HepG2 (cell line): ENCODE results near the gene CERS6. TPM values are rescaled to one million over a fixed set of nuclear protein-coding genes. Genes with fewer than 3 reads are reported as not detected.

Experiments
- ATAC-seq: fragments of 200-7000 bp; cut with Tn5 transposase; 3 replicates; pipeline ENCODE4 v1.9.1; 2020; ENCODE audit warnings: mild to moderate bottlenecking, moderate library complexity
- BruUV-seq: library from RNA; stranded (reverse); fragments of 400-500 nt; replicated peaks from 2 replicates; lab custom pipeline; 2021; lab: Mats Ljungman, UMichigan
- CTCF ChIA-PET: fragments of 300-600 bp; formaldehyde crosslinking; extraction: SDS; loops from one replicate; lab custom pipeline; 2021; ENCODE audit warnings: low total read pairs, inconsistent platforms, low intra/inter-chr PET ratio; lab: Yijun Ruan, JAX
- POLR2A ChIA-PET: fragments of 350-600 bp; sonication (Branson Sonifier 250); formaldehyde crosslinking; loops from one replicate; lab custom pipeline; 2020; ENCODE audit warnings: antibody characterized with exemption, inconsistent platforms; lab: Yijun Ruan, JAX
- DNase-seq: peaks from one replicate; pipeline ENCODE4 v3.0.0-alpha.2; 2015; ENCODE audit warnings: low spot score
- FAIRE-seq: peaks from 3 replicates; lab custom pipeline; 2011; peaks lifted over from hg19 to GRCh38; lab: Jason Lieb, UNC
- H2AFZ ChIP-seq: one replicate; pipeline ENCODE4 v1.6.1; 2011; ENCODE audit warnings: low read length, inconsistent platforms
- H3K27ac ChIP-seq: fragments of 300-600 bp; 3 replicates; pipeline ENCODE4 v1.8.0; 2011; ENCODE audit warnings: mixed run types, mild to moderate bottlenecking, mixed read lengths, low read length, inconsistent platforms; ENCODE audit not compliant: insufficient read depth; ENCODE audit errors: extremely low read length
- H3K27me3 ChIP-seq, 2 experiments: fragments of 200-600 bp in 1 of 2; 2 replicates in 1 of 2; 3 replicates in 1 of 2; pipeline versions ENCODE4 v1.6.0 to v1.8.0; 2011; ENCODE audit warnings: low read length in 2 of 2, mild to moderate bottlenecking in 2 of 2, moderate library complexity in 2 of 2, inconsistent platforms in 1 of 2; ENCODE audit not compliant: insufficient read depth in 2 of 2, control insufficient read depth in 1 of 2
- H3K36me3 ChIP-seq, 2 experiments: fragments of 200-600 bp in 1 of 2; replicated peaks in 1 of 2; 2 replicates in 1 of 2; 3 replicates in 1 of 2; pipeline versions ENCODE4 v1.5.1 to v1.8.0; 2011; ENCODE audit warnings: low read length in 2 of 2, inconsistent platforms in 1 of 2; ENCODE audit not compliant: insufficient read depth in 2 of 2, control insufficient read depth in 1 of 2
- H3K4me1 ChIP-seq: 2 replicates; pipeline ENCODE4 v1.5.1; 2012; ENCODE audit warnings: low read length, inconsistent platforms; ENCODE audit not compliant: insufficient read depth
- H3K4me2 ChIP-seq: 2 replicates; pipeline ENCODE4 v1.6.0; 2011; ENCODE audit warnings: low read depth, low read length, inconsistent platforms
- H3K4me3 ChIP-seq, 3 experiments: fragments of 200-600 bp in 1 of 3; sonication (generic), shearing (Covaris generic) in 1 of 3; replicated peaks in 1 of 3; 2 replicates each; pipeline ENCODE4 v1.5.1; 2011 to 2016; ENCODE audit warnings: low read length in 3 of 3, inconsistent platforms in 2 of 3, low read depth in 2 of 3, mild to moderate bottlenecking in 2 of 3, control low read depth in 1 of 3, mixed read lengths in 1 of 3; ENCODE audit not compliant: insufficient read depth in 1 of 3
- H3K79me2 ChIP-seq: one replicate; pipeline ENCODE4 v1.6.1; 2011; ENCODE audit warnings: low read length, inconsistent platforms; ENCODE audit not compliant: insufficient read depth
- H3K9ac ChIP-seq: 2 replicates; pipeline ENCODE4 v1.6.0; 2011; ENCODE audit warnings: mild to moderate bottlenecking, low read depth, low read length, inconsistent platforms; ENCODE audit not compliant: insufficient read depth
- H3K9me3 ChIP-seq: 2 replicates; pipeline ENCODE4 v1.5.1; 2012; ENCODE audit warnings: mild to moderate bottlenecking, low read length
- H4K20me1 ChIP-seq: 2 replicates; pipeline ENCODE4 v1.6.0; 2011; ENCODE audit warnings: inconsistent platforms, mild to moderate bottlenecking, low read length, moderate library complexity; ENCODE audit not compliant: insufficient read depth
- ARID2 ChIP-seq: sonication (generic); formaldehyde crosslinking; IDR thresholded peaks from 2 replicates; pipeline ENCODE4 v1.8.1; 2022; ENCODE audit warnings: mild to moderate bottlenecking, missing genetic modification reagents, borderline replicate concordance
- DNMT1 ChIP-seq: sonication (generic); formaldehyde crosslinking; IDR thresholded peaks from 2 replicates; pipeline ENCODE4 v1.5.1; 2020; ENCODE audit warnings: mild to moderate bottlenecking, missing genetic modification reagents
- FOSL2 ChIP-seq: sonication (generic); formaldehyde crosslinking; IDR thresholded peaks from 2 replicates; pipeline ENCODE4 v1.4.0; 2020; ENCODE audit warnings: missing genetic modification reagents
- GTF3A ChIP-seq: sonication (generic); formaldehyde crosslinking; conservative IDR thresholded peaks from 2 replicates; pipeline ENCODE4 v1.4.0; 2020; ENCODE audit warnings: mild to moderate bottlenecking, missing genetic modification reagents
- SP2 ChIP-seq: sonication (generic); formaldehyde crosslinking; IDR thresholded peaks from 2 replicates; pipeline ENCODE4 v1.5.1; 2020; ENCODE audit warnings: mild to moderate bottlenecking, missing genetic modification reagents
- SP5 ChIP-seq: IDR thresholded peaks from 2 replicates; pipeline ENCODE4 v1.6.1; 2016; ENCODE audit warnings: low read depth, borderline replicate concordance
- TP53 ChIP-seq: sonication (generic); formaldehyde crosslinking; conservative IDR thresholded peaks from 2 replicates; pipeline ENCODE4 v1.4.0; 2020; ENCODE audit warnings: missing genetic modification reagents
- YEATS2 ChIP-seq: sonication (generic); formaldehyde crosslinking; IDR thresholded peaks from 2 replicates; pipeline ENCODE4 v1.4.0; 2020; ENCODE audit warnings: missing genetic modification reagents, borderline replicate concordance
- ZNF224 ChIP-seq: sonication (generic); formaldehyde crosslinking; IDR thresholded peaks from 2 replicates; pipeline ENCODE4 v1.5.0; 2020; ENCODE audit warnings: mild to moderate bottlenecking, missing genetic modification reagents
- ZNF672 ChIP-seq: sonication (generic); formaldehyde crosslinking; IDR thresholded peaks from 2 replicates; pipeline ENCODE4 v1.8.1; 2022; ENCODE audit warnings: missing genetic modification reagents
- ZNF761 ChIP-seq: sonication (generic); formaldehyde crosslinking; conservative IDR thresholded peaks from 2 replicates; pipeline ENCODE4 v1.4.0; 2020; ENCODE audit warnings: mild to moderate bottlenecking, missing genetic modification reagents
- ZNF766 ChIP-seq: sonication (generic); formaldehyde crosslinking; IDR thresholded peaks from 2 replicates; pipeline ENCODE4 v1.5.0; 2020; ENCODE audit warnings: missing genetic modification reagents, borderline replicate concordance
- ZNF773 ChIP-seq: sonication (generic); formaldehyde crosslinking; IDR thresholded peaks from 2 replicates; pipeline ENCODE4 v1.4.0; 2020; ENCODE audit warnings: missing genetic modification reagents, borderline replicate concordance
- ZSCAN9 ChIP-seq: IDR thresholded peaks from 2 replicates; pipeline ENCODE4 v1.6.1; 2016; ENCODE audit warnings: borderline replicate concordance
- WGBS: methylation state at CpG from one replicate; pipeline ENCODE4 v1.1.6; 2017; ENCODE audit warnings: low lambda C conversion rate; 5-methylcytosine and 5-hydroxymethylcytosine counted together
- in situ Hi-C: cut with HindIII; loops from 2 replicates; pipeline ENCODE4 v1.10.0; 2017; ENCODE audit warnings: low pct_unique_long_range_greater_than_20kb; ENCODE audit not compliant: extremely low pct_ligation_motif_present
- intact Hi-C: fragments of 100-400 bp; cut with micrococcal nuclease; formaldehyde crosslinking; loops from one replicate; pipeline ENCODE4 v1.10.0; 2022; ENCODE audit not compliant: unreplicated experiment
- polyA plus RNA-seq, 8 experiments: library from polyadenylated mRNA; depleted of rRNA in 3 of 8; stranded (reverse) in 7 of 8; unstranded in 1 of 8; fragments of >200 nt; fragmentation: Illumina TruSeq in 4 of 8; extraction: Trizol in 4 of 8; gene quantifications; 2 replicates each; pipeline versions ENCODE4 v1.2.1 to v1.2.3, GENCODE V29; 2011 to 2016; ENCODE audit warnings: low read depth in 4 of 8, missing spikeins in 1 of 8, mixed read lengths in 1 of 8; ENCODE audit not compliant: insufficient read depth in 1 of 8
- total RNA-seq, 5 experiments: library from RNA; depleted of rRNA; stranded (reverse); fragments of >200 nt; fragmentation: Illumina TruSeq; extraction: Trizol; gene quantifications; 2 replicates each; pipeline ENCODE4 v1.2.3, GENCODE V29; 2016; ENCODE audit warnings: low read depth in 1 of 5
- TF ChIP-seq, protein P1 (sequence below): IDR thresholded peaks from 2 replicates; pipeline ENCODE4 v1.6.1; 2012; ENCODE audit warnings: inconsistent platforms
- TF ChIP-seq, protein P2 (sequence below): sonication (generic); formaldehyde crosslinking; IDR thresholded peaks from 2 replicates; pipeline ENCODE4 v1.4.0; 2020; ENCODE audit warnings: low read depth, missing genetic modification reagents

Gene CERS6
- total and polyA plus RNA-seq, 2 of the 13 experiments (the other 11 are each of a cell fraction or from before 2014, with no cell fraction given), result 10.1 to 20.3 TPM

DNA sequence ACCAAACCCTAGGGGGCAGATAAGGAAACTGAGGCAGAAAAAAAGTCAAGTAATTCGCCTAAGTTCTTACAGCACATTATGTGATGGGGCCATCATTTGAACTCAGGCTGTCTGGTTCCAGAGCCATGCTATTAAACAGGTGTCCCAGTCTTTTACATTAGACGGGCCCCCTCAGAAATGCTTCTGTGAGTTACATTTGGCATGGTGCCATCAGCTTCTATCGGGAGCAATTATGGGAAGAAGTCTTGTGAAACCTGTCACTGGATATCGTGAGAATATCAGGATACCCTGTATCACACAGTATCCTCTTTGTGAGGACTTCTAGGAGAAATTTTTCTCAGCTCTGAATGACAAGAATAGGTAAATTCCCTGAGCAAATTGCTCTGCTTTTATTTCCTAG is 202.6 kb downstream of the CERS6 start:
- Histone ChIP-seq H3K36me3 (no peaks in the 10 kb centered on the region), H3K27ac (no peak overlapping the region), H3K9me3 (no peaks in the 10 kb centered on the region), H3K9ac (no peak overlapping the region), H3K4me3 (no peak overlapping the region), H3K4me2 (no peak overlapping the region), H3K79me2 (no peaks in the 10 kb centered on the region), H2AFZ (no peak overlapping the region), H3K4me1 (no peaks in the 10 kb centered on the region), H3K27me3 (no peaks in the 10 kb centered on the region), H4K20me1 (no peaks in the 10 kb centered on the region)
- intact Hi-C loops, result no loop called here
- CTCF ChIA-PET, result no interaction called here
- ATAC-seq (no peak), FAIRE-seq (no peak), DNase-seq (no peak)
- in situ Hi-C loops, result no loop called here
- no peak for TF ChIP-seq ZNF224 (CRISPR knock-in tag)
- no peak for TF ChIP-seq ZNF773 (CRISPR knock-in tag)
- TF ChIP-seq ZSCAN9 (CRISPR knock-in tag), result no peak
- no peak for TF ChIP-seq ARID2
- TF ChIP-seq YEATS2, result no peak
- no peak for TF ChIP-seq SP5 (CRISPR knock-in tag)
- TF ChIP-seq TP53 (CRISPR knock-in tag), result no peak
- TF ChIP-seq, protein P1, sequence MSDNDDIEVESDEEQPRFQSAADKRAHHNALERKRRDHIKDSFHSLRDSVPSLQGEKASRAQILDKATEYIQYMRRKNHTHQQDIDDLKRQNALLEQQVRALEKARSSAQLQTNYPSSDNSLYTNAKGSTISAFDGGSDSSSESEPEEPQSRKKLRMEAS, result no peak
- no TSS peak for BruUV-seq
- POLR2A ChIA-PET, result no interaction called here
- 96% methylated on average over 4 of the region's 4 CpGs for WGBS

DNA sequence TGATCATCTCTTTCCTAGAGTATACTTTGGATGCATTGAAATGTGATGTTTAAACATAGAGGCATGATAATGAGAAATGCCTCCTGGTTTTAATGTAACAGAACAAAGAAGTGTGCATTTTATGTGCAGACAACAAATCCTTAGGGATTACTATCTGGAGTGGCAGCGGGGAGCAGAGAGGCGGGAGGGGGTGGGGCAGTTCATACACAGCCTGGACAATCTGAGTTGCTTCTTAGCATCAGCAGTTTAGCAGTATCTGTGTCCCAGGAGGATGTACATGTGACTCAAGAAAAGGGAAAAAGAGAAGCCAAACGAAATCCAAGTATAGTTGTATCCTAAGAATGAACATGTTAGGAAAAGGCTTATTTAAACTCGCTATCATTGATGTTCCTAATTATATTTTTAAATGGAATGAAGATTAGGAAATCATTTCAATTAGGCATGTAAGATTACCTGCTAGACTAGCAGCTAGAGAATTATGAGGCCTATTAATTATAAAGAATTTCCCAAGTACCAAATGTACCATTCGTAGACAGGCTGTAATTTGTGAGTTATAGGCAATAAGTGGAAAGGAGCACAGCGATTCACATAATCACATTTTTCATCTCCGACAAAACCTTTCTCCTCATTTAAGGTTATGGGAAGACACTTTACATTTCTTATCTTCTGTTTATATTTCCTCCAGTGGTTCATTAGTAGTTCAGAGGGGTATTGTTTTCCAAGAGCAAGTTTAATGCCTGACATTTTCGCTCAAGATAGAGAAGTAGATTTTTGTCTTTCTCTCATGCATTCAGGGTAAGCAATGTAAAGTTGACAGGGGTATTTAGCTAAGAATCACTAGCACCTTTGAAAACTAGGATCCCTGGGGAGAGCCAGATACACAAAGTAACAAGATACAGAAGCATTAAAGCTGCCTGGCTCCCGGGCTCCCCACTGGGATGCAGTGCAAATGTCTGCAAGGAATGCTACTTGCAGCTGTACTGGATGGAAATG is 205.1 kb downstream of the CERS6 start:
- intact Hi-C loops, result no loop called here
- 93% methylated on average over 9 of the region's 9 CpGs for WGBS
- H3K27ac ChIP-seq, result no peak overlapping the region
- no peaks in the 10 kb centered on the region for H4K20me1 ChIP-seq
- no peaks in the 10 kb centered on the region for H3K79me2 ChIP-seq
- no peak overlapping the region for H2AFZ ChIP-seq
- no peak overlapping the region for H3K4me3 ChIP-seq
- DNase-seq (no peak), ATAC-seq (no peak), FAIRE-seq (no peak)
- in situ Hi-C loops, result no loop called here
- CTCF ChIA-PET, result no interaction called here
- H3K27me3 ChIP-seq, result no peaks in the 10 kb centered on the region
- no TSS peak for BruUV-seq
- no peaks in the 10 kb centered on the region; a peak in 1 of 5 replicates for H3K36me3 ChIP-seq
- H3K4me1 ChIP-seq, result no peaks in the 10 kb centered on the region
- no peak for TF ChIP-seq SP2
- TF ChIP-seq GTF3A, result no peak
- no peak for TF ChIP-seq ZNF766 (CRISPR knock-in tag)
- no peak for TF ChIP-seq TP53 (CRISPR knock-in tag)
- no peak for TF ChIP-seq ZNF672 (CRISPR knock-in tag)
- TF ChIP-seq FOSL2 (CRISPR knock-in tag), result no peak
- TF ChIP-seq, protein P2, sequence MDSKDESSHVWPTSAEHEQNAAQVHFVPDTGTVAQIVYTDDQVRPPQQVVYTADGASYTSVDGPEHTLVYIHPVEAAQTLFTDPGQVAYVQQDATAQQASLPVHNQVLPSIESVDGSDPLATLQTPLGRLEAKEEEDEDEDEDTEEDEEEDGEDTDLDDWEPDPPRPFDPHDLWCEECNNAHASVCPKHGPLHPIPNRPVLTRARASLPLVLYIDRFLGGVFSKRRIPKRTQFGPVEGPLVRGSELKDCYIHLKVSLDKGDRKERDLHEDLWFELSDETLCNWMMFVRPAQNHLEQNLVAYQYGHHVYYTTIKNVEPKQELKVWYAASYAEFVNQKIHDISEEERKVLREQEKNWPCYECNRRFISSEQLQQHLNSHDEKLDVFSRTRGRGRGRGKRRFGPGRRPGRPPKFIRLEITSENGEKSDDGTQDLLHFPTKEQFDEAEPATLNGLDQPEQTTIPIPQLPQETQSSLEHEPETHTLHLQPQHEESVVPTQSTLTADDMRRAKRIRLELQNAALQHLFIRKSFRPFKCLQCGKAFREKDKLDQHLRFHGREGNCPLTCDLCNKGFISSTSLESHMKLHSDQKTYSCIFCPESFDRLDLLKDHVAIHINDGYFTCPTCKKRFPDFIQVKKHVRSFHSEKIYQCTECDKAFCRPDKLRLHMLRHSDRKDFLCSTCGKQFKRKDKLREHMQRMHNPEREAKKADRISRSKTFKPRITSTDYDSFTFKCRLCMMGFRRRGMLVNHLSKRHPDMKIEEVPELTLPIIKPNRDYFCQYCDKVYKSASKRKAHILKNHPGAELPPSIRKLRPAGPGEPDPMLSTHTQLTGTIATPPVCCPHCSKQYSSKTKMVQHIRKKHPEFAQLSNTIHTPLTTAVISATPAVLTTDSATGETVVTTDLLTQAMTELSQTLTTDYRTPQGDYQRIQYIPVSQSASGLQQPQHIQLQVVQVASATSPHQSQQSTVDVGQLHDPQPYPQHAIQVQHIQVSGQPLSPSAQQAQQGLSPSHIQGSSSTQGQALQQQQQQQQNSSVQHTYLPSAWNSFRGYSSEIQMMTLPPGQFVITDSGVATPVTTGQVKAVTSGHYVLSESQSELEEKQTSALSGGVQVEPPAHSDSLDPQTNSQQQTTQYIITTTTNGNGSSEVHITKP (CRISPR knock-in tag), result no peak
- no peak for TF ChIP-seq ZNF761
- no peak for TF ChIP-seq DNMT1 (CRISPR knock-in tag)
- H3K4me2 ChIP-seq, result no peak overlapping the region
- no peak overlapping the region for H3K9ac ChIP-seq
- POLR2A ChIA-PET, result no interaction called here
- no peaks in the 10 kb centered on the region for H3K9me3 ChIP-seq
